Hypothalamus (tissue), 51 donors: ENCODE measurements around the gene MANEAL.

Source experiments
- DNase-seq, 51 donors: peaks; one replicate each; lab custom pipeline; 2025; lab: John Stamatoyannopoulos, UW

The MANEAL gene

DNA sequence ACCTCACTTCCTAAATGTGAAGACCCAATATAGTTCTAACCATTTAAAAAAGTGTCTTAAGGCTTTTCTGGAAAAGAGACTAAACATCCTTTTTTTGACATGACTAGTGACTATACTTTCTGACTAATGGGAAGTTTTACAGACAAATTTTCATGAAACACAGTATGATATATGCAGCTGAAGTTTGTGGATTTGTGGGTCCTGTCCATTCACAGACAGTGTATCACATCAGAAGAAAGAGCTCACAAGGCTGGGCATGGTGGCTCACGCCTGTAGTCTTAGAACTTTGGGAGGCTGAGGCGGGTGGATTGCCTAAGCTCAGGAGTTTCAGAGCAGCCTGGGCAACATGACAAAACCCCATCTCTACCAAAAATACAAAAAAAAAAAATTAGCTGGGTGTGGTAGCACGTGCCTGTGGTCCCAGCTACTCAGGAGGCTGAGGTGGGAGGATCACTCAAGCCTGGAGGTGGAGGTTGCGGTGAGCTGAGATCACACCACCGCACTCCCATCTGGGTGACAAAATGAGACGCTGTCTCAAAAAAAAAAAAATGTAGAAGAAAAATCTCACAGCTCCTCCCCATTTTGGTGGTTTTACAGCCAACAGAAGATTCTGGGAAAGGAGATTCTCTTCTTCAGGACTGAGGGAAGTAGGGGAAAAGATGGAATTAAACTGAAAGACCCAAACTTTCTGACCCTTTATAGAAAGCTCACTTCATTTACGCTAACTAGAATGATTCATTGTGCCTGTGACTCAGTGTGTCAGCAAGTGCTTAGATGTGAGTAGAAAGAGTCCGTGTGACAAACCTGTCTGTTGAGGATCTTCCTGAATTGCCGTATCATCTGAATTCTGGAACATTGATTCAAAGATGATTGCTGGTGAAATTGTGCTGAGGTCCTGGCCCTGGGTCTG lies 29.5 kb downstream of the MANEAL start:
- no peak for DNase-seq

DNA sequence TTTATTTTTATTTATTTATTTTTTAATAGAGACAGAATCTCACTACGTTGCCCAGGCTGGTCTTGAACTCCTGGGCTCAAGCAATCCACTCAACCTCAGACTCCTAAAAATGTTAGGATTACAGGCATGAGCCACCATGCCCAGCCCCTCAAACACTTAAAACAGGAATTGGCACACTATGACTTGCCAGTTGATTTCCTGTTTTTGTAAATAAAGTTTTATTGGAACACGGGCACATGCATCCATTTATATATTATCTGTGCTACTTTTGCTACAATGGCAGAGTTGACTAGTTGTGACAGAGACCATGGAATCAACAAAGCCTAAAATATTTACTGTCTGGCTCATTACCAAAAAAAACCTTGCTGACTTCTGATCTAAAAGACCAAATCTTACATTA lies 30.4 kb downstream of the MANEAL start:
- no peak for DNase-seq

DNA sequence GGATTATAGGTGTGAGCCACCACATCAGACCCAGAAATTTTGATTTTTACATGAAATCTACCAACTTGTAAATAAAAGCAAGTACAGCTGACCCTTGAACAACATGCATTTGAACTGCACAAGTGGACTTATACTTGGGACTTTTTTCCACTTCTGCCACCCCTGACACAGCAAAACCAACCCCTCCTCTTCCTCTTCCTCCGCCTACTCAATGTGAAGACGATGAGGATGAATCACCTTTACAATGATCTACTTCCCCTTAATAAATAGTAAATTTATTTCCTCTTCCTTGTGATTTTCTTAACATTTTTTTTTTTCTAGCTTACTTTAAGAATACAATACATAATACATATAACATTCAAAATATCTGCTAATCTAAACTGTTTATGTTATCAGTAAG lies 31.9 kb downstream of the MANEAL start:
- no peak for DNase-seq

DNA sequence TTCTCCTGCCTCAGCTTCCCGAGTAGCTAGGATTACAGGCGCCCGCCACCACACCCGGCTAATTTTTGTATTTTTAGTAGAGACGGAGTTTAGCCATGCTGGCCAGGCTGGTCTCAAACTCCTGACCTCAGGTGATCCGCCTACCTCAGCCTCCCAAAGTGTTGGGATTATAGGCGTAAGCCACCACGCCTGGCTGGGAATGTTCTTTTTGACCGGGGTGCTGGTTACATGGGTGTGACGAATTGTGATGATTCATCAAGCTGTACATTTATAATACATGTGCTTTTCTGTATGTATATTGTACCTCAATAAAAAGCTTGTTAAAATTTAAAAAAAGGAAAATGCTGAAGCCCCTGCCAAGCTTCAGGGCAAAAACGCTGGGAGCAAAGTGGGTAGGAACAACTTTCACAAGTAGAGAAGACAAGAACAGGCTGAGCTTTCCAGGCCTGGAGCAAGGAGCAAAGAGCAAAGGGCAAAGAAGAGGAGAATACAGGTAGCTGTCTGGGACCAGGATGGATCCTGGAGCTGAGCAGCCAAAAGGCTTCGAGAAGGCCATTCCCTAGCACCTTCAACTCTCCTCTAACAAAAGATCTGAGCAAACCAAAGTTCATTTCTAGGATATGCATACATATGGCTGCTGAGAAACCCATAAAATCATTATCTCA lies 34.9 kb downstream of the MANEAL start:
- DNase-seq, result no peak

DNA sequence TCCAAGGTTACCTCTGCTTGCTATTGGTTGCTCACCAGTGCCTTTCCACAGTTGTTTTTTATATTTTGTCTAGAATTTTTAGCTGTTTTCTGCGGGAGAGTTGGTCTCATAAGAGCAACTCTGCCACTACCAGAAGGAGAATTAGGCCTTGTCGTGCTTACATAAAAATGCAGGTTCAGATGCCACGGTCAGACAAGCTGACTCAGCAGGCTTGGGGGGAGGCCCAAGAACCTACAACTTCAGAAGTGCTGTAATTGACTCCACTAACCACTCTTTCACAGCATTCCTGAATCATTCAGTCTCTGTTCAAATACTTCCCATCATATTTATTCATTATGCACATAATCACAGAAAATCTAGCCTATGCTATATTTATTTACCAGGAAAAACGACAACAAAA lies 37.5 kb downstream of the MANEAL start:
- DNase-seq, result no peak

GRCh38 chr1:37831809-37832208 lies 38.2 kb downstream of the MANEAL start:
- DNase-seq, result no peak

GRCh38 chr1:37836788-37837187 lies 43.1 kb downstream of the MANEAL start:
- no peak for DNase-seq

DNA sequence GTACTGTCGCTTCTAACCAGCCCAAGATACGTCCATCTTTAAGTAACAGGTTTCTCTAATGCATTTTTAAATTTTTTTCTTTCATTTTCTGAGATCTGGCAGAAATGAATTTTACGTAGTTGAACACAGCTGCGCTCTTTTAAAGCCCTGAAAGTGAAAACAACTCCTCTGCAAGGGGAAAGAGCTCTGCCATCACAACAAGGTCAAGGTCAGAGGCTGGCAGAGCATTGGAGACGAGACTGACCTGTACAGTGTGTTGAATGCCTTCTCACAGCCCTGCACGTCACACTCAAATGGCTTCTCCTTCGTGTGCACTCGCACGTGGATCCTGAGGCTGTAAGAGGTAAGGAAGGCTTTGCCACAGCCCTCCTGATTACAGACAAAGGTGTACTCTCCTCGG lies 46.0 kb downstream of the MANEAL start:
- DNase-seq, result no peak

DNA sequence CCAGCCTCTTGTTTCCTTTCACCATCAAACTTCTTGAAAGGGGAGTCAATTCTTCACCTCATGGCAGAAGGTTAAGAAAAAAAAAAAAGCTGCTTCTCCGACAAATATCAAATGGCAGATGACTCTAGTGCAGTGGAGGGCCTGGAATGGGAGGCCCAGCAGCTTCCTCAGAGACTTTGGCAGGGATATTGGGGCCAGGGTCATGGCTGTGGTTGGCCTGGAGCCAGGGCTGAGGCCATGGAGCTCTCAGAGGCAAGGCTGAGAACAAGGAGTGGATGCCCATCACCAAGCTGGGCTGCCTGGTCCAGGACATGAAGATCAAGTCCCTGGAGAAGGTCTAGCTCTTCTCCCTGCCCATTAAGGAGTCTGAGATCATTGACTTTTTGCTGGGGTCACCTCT lies 47.1 kb downstream of the MANEAL start:
- DNase-seq, result no peak

GRCh38 chr1:37841652-37842051 lies 48.0 kb downstream of the MANEAL start:
- DNase-seq, result no peak

DNA sequence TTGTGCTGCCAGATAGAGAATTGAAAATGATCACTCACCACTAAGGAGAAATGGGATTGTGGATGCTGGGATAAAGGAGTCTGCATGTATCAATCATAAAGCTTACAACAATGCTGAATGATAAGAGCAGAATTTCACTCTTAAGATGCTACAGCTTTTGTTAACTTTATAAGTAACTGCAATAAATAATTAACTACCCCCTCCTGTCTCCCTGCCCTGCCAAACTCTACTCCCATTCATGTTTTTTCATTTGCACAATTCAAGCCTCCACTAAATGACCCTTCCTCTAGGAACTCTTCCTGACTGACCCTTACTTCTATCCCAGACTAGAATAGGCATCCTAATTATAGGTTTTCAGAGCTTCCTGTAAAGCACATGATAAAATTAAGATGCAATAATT lies 50.9 kb downstream of the MANEAL start:
- no peak for DNase-seq

- DNase-seq, result no peak
These were observed 51.5 kb downstream of the MANEAL start for GRCh38 chr1:37845049-37845646.

GRCh38 chr1:37845786-37846185 lies 52.1 kb downstream of the MANEAL start:
- DNase-seq, result no peak

DNA sequence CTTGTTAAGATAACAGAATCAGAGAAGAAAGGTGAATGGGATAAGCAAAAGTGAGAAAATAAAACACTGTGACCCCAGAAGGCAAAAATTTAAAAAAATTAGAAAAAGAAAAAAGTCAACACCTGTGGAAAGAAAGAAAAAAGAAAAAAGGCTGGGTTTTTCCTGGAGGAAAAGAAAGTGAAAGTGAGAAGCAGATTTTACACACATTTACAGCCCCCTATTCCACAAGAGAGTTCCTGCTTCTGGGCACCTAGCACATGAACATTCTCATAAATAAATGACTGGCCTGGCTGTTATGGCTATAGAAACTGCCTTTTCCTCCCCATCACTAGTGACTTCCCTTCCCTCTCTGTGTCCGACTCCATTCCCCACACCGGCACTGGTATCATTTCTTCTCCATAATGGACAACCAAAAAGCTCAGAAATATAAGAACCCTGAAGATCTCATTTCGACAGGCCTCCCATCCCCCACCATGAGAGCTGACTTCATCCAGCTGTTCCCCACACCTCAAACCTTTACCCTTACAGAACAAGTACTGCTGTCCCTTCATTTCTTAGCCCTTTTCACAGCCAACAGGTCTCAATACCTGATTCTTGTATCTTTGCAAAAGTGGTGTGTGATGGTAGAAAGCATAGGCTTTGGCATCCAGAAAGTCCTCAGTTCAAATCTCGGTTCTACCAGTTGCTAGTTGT lies 53.1 kb downstream of the MANEAL start:
- no peak for DNase-seq

DNA sequence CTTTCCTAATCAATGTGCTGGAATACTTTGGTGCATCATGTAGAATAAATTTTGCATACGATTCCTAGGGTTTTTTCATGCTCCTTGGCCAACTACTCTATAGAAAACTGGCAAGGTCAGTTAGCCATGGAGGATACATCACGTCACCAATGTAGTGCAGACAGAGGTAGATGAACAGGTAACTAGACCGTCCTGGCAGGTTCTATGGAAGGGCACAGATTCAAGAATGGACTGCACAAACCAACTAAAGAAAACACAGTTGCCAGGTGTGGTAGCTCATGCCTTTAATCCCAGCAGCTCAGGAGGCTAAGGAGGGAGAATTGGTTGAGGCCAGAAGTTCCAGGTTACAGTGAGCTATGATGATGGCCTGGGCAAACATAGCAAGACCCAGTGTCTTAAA lies 55.8 kb downstream of the MANEAL start:
- no peak for DNase-seq

- DNase-seq, result no peak
These were observed 56.8 kb downstream of the MANEAL start for GRCh38 chr1:37850352-37850955.
